Measurements from ENCODE around the gene KRTAP5-7. TPM values are rescaled to one million over a fixed set of nuclear protein-coding genes. Genes with fewer than 3 reads are reported as not detected.

The KRTAP5-7 gene
- not detected in 2 replicates for total RNA-seq

GRCh38 chr11:71526796-71527575, at the start of gene KRTAP5-7:
KRTAP5-7 (plus strand) TSS chr11:71527267; CDS start chr11:71527301, 34 bp downstream.

DNA sequence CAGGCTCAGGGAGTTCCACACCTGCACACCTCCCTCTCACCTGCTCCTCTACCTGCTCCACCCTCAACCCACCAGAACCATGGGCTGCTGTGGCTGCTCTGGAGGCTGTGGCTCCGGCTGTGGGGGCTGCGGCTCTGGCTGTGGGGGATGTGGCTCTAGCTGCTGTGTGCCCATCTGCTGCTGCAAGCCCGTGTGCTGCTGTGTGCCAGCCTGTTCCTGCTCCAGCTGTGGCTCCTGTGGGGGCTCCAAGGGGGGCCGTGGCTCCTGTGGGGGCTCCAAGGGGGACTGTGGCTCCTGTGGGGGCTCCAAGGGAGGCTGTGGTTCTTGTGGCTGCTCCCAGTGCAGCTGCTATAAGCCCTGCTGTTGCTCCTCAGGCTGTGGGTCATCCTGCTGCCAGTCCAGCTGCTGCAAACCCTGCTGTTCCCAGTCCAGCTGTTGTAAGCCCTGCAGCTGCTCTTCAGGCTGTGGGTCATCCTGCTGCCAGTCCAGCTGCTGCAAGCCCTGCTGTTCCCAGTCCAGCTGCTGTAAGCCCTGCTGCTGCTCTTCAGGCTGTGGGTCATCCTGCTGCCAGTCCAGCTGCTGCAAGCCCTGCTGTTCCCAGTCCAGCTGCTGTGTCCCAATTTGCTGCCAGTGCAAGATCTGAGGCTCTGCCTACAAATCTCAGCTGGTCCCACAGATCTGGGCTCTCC, 11.1 kb downstream of the KRTAP5-7 start, which contains the start of gene KRTAP5-8:
Gene KRTAP5-8, plus strand, starts transcription at position 49 of the 689 bp plus-strand sequence. Its CDS starts 31 bp downstream, at position 80.

DNA sequence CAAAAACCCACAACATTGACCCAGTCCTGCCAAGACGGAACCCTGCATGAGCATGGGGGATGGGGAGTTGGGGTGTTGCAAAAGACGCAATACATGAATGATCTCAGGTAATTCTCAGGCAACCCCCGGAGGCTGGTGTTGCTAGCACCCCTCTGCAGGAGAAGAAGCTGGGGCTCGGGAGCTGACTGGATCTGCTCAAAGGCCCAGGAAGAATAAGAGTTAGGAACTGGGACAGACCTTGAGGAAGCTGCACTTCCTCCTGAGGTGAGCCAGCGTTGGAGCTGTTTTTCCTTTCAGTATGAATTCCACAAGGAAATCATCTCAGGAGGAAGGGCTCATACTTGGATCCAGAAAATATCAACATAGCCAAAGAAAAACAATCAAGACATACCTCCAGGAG, 21.1 kb downstream of the KRTAP5-7 start, which contains the start of gene KRTAP5-9:
Gene KRTAP5-9, plus strand, starts transcription at position 301 of the 400 bp plus-strand sequence. CDS start 238 bp downstream, outside the sequence.

GRCh38 chr11:71565263-71565662, 38.2 kb downstream of the KRTAP5-7 start, which contains the start of gene KRTAP5-10:
KRTAP5-10 (plus strand) TSS chr11:71565563; CDS start chr11:71565588, 25 bp downstream.

Other genes starting within 250 kb of the KRTAP5-7 start
- 56.7 and 68.2 TPM in 2 replicates for gene DHCR7, start 78.9 kb upstream of the KRTAP5-7 start, total RNA-seq
- 78.9 and 105 TPM in 2 replicates for gene NADSYN1, start 74.1 kb upstream of the KRTAP5-7 start, total RNA-seq
- not detected in 2 replicates for gene KRTAP5-8, start 10.8 kb downstream of the KRTAP5-7 start, total RNA-seq
- gene KRTAP5-9, start 21.2 kb downstream of the KRTAP5-7 start, total RNA-seq: not detected in 2 replicates
- not detected in 2 replicates for gene KRTAP5-10, start 38.3 kb downstream of the KRTAP5-7 start, total RNA-seq
- not detected in 2 replicates for gene KRTAP5-11, start 55.6 kb downstream of the KRTAP5-7 start, total RNA-seq